SK-N-SH (cell line): ENCODE measurements around the gene SPAG8. TPM values are rescaled to one million over a fixed set of nuclear protein-coding genes. Genes with fewer than 3 reads are reported as not detected.
A peak's percentile ranks its signal among the peaks of the same experiment; 100 is the strongest.

Experiments used
- CTCF ChIA-PET: fragments of 300-600, 350-600 bp; formaldehyde crosslinking; extraction: SDS; loops from one replicate; lab custom pipeline; 2021; lab: Yijun Ruan, JAX
- POLR2A ChIA-PET: fragments of 350-600 bp; sonication (Branson Sonifier 250); formaldehyde crosslinking; extraction: SDS; loops from one replicate; lab custom pipeline; 2020; ENCODE audit warnings: antibody characterized with exemption, inconsistent platforms; lab: Yijun Ruan, JAX
- DNase-seq: peaks from one replicate; pipeline ENCODE4 v3.0.0; 2012
- H2AFZ ChIP-seq: fragments of 200-600 bp; sonication (generic); 2 replicates; pipeline ENCODE4 v1.8.1; 2016; ENCODE audit warnings: antibody characterized with exemption, mild to moderate bottlenecking, low read depth
- H3F3A ChIP-seq: fragments of 200-600 bp; sonication (generic); replicated peaks from 2 replicates; pipeline ENCODE3; 2016; ENCODE audit warnings: antibody characterized with exemption, mild to moderate bottlenecking; ENCODE audit not compliant: insufficient read depth
- H3K27ac ChIP-seq, 2 experiments: fragments of 200-500 bp in 1 of 2; fragments of 200-600 bp in 1 of 2; sonication (Bioruptor generic) in 1 of 2; sonication (generic), shearing (Covaris generic) in 1 of 2; 2 replicates each; pipeline versions ENCODE4 v1.5.1 to v1.6.1; 2014 to 2016; ENCODE audit warnings: low read depth in 2 of 2, inconsistent platforms in 1 of 2, low read length in 1 of 2, mild to moderate bottlenecking in 1 of 2, mixed read lengths in 1 of 2
- H3K27me3 ChIP-seq: fragments of 200-600 bp; sonication (generic), shearing (Covaris generic); 2 replicates; pipeline ENCODE4 v1.6.1; 2016; ENCODE audit warnings: mixed run types; ENCODE audit not compliant: insufficient read depth
- H3K36me3 ChIP-seq, 2 experiments: fragments of 200-500 bp in 1 of 2; fragments of 200-600 bp in 1 of 2; sonication (Bioruptor generic) in 1 of 2; sonication (generic) in 1 of 2; replicated peaks in 1 of 2; 2 replicates each; pipeline versions ENCODE3 to v1.5.1; 2014 to 2016; ENCODE audit warnings: low read length in 1 of 2, mild to moderate bottlenecking in 1 of 2; ENCODE audit not compliant: insufficient read depth in 2 of 2, control insufficient read depth in 1 of 2
- H3K4me1 ChIP-seq, 2 experiments: fragments of 200-500 bp in 1 of 2; fragments of 200-600 bp in 1 of 2; sonication (Bioruptor generic) in 1 of 2; sonication (generic), shearing (Covaris generic) in 1 of 2; 2 replicates each; pipeline versions ENCODE4 v1.5.1 to v1.6.1; 2014 to 2016; ENCODE audit warnings: low read depth in 1 of 2, low read length in 1 of 2, mixed run types in 1 of 2; ENCODE audit not compliant: insufficient read depth in 2 of 2, control insufficient read depth in 1 of 2
- H3K4me2 ChIP-seq: fragments of 200-600 bp; sonication (generic), shearing (Covaris generic); 2 replicates; pipeline ENCODE4 v1.6.1; 2017; ENCODE audit warnings: mixed run types
- H3K4me3 ChIP-seq, 2 experiments: fragments of 200-500 bp in 1 of 2; fragments of 200-600 bp in 1 of 2; sonication (Bioruptor generic) in 1 of 2; sonication (generic), shearing (Covaris generic) in 1 of 2; 2 replicates each; pipeline versions ENCODE4 v1.5.1 to v1.8.1; 2014 to 2016; ENCODE audit warnings: low read depth in 2 of 2, inconsistent platforms in 1 of 2, low read length in 1 of 2, mild to moderate bottlenecking in 1 of 2, mixed read lengths in 1 of 2, moderate library complexity in 1 of 2
- H3K79me2 ChIP-seq: fragments of 200-600 bp; sonication (generic); 2 replicates; pipeline ENCODE4 v1.8.1; 2017; ENCODE audit warnings: mild to moderate bottlenecking; ENCODE audit not compliant: insufficient read depth
- H3K9ac ChIP-seq: fragments of 200-600 bp; sonication (generic); 2 replicates; pipeline ENCODE4 v1.6.1; 2017; ENCODE audit warnings: mixed run types
- H3K9me2 ChIP-seq: fragments of 200-600 bp; sonication (generic); 2 replicates; pipeline ENCODE4 v1.6.1; 2017; ENCODE audit warnings: mixed run types
- H3K9me3 ChIP-seq: fragments of 200-600 bp; sonication (generic); 2 replicates; pipeline ENCODE4 v1.6.1; 2017; ENCODE audit warnings: mixed run types, mild to moderate bottlenecking, moderate library complexity
- H4K20me1 ChIP-seq: fragments of 200-600 bp; sonication (generic); 2 replicates; pipeline ENCODE4 v1.6.1; 2017; ENCODE audit warnings: mild to moderate bottlenecking, mixed run types; ENCODE audit not compliant: insufficient read depth
- CTCF ChIP-seq: fragments of 200-600 bp; sonication (generic); IDR thresholded peaks from 2 replicates; pipeline ENCODE4 v1.6.1; 2017; ENCODE audit warnings: antibody characterized with exemption, mild to moderate bottlenecking, moderate library complexity
- ELF1 ChIP-seq: IDR thresholded peaks from 2 replicates; pipeline ENCODE4 v1.4.0; 2012
- GABPA ChIP-seq: IDR thresholded peaks from 2 replicates; pipeline ENCODE4 v1.4.0; 2012; ENCODE audit warnings: low read depth, mild to moderate bottlenecking
- JUND ChIP-seq: IDR thresholded peaks from 2 replicates; pipeline ENCODE4 v1.4.0; 2012
- MAX ChIP-seq: IDR thresholded peaks from 2 replicates; pipeline ENCODE4 v1.4.0; 2012; ENCODE audit warnings: low read depth
- MXI1 ChIP-seq: IDR thresholded peaks from 2 replicates; pipeline ENCODE4 v1.6.1; 2012; ENCODE audit warnings: mild to moderate bottlenecking, low read depth, low read length, improper control_type of control experiment
- PBX3 ChIP-seq: IDR thresholded peaks from 2 replicates; pipeline ENCODE4; 2012
- POLR2AphosphoS5 ChIP-seq: IDR thresholded peaks from 2 replicates; pipeline ENCODE4 v1.6.1; 2012; ENCODE audit warnings: low read depth, low read length
- RAD21 ChIP-seq: IDR thresholded peaks from 2 replicates; pipeline ENCODE4 v1.6.1; 2012; ENCODE audit warnings: mild to moderate bottlenecking, low read length
- REST ChIP-seq: IDR thresholded peaks from 2 replicates; pipeline ENCODE4 v1.6.1; 2012; ENCODE audit warnings: mild to moderate bottlenecking, low read depth, low read length, moderate library complexity
- TAF1 ChIP-seq: IDR thresholded peaks from 2 replicates; pipeline ENCODE4 v1.6.1; 2012; ENCODE audit warnings: low read depth, mild to moderate bottlenecking, low read length, moderate library complexity, borderline replicate concordance
- TEAD4 ChIP-seq: IDR thresholded peaks from 2 replicates; pipeline ENCODE4 v1.4.0; 2012; ENCODE audit warnings: mild to moderate bottlenecking, borderline replicate concordance; ENCODE audit not compliant: insufficient read depth
- ZBTB33 ChIP-seq: IDR thresholded peaks from 2 replicates; pipeline ENCODE4 v1.4.0; 2012; ENCODE audit warnings: low read depth, borderline replicate concordance
- WGBS: methylation state at CpG from one replicate; pipeline ENCODE4 v1.1.6; 2017; ENCODE audit warnings: low lambda C conversion rate; 5-methylcytosine and 5-hydroxymethylcytosine counted together
- polyA plus RNA-seq, 3 experiments: library from polyadenylated mRNA; depleted of rRNA; stranded (reverse); fragments of >200 nt; gene quantifications; 2 replicates each; pipeline ENCODE4 v1.2.3, GENCODE V29; 2012

Gene SPAG8
- polyA plus RNA-seq, 1 of the 3 experiments (the other 2 are of a cell fraction) = 1.5 TPM

- peak; percentile 69 for DNase-seq
- Histone ChIP-seq H3F3A (peaks cover 24% of the 10 kb centered on the region), H3K27me3 (no peaks in the 10 kb centered on the region), H3K4me1 (peaks cover 7 to 30% of the 10 kb centered on the region in 2 experiments; a peak in 3 of 4 replicates), H3K4me3 (peak overlapping the region; percentile 81 to 92), H3K27ac (peak overlapping the region; percentile 77 to 94), H3K79me2 (peaks cover 8% of the 10 kb centered on the region; the same call in 1 of the 2 replicates), H3K9me2 (no peaks in the 10 kb centered on the region), H3K36me3 (peaks cover 0 to 3% of the 10 kb centered on the region in 2 experiments), H3K9ac (peak overlapping the region; percentile 81), H2AFZ (peak overlapping the region; percentile 64), H3K9me3 (no peaks in the 10 kb centered on the region), H3K4me2 (peak overlapping the region; percentile 86), H4K20me1 (no peaks in the 10 kb centered on the region)
- peak; percentile 23; the same call in 1 of the 2 replicates for TF ChIP-seq RAD21
- peak; percentile 24 for TF ChIP-seq MAX
- no peak for TF ChIP-seq REST
- peak; percentile 8; the same call in 1 of the 2 replicates for TF ChIP-seq MXI1
- peak; percentile 50 for TF ChIP-seq CTCF
- no peak for TF ChIP-seq JUND
- TF ChIP-seq ZBTB33 = no peak
- no peak for TF ChIP-seq POLR2AphosphoS5
- no peak for TF ChIP-seq TAF1
- no peak for TF ChIP-seq GABPA
- TF ChIP-seq ELF1 = no peak
- no peak for TF ChIP-seq TEAD4
- no peak for TF ChIP-seq PBX3
- ChIA-PET CTCF (interaction anchor here (0.6 to 5.6 kb wide), 15 partner anchors 8 to 83 kb away, joined by 3 to 44 read pairs (median 8); partner anchors contain the start of genes FAM221B, TLN1 and TMEM8B), POLR2A (interaction anchor here (0.7 to 1.7 kb wide), 4 partner anchors 24 to 150 kb away, joined by 3 to 5 read pairs (median 4); no protein-coding TSS in a partner anchor)
- 22% methylated on average over 10 of the region's 29 CpGs for WGBS
Observed at GRCh38 chr9:35814106-35814840, 2.2 kb upstream of the SPAG8 start.
